Measurements from ENCODE around the gene ZC3HAV1. TPM values are rescaled to one million over a fixed set of nuclear protein-coding genes. Genes with fewer than 3 reads are reported as not detected.

ZC3HAV1 gene
- total RNA-seq, 4 donors from 2014 or later: 11.7 to 40.6 (median 34.5) TPM

DNA sequence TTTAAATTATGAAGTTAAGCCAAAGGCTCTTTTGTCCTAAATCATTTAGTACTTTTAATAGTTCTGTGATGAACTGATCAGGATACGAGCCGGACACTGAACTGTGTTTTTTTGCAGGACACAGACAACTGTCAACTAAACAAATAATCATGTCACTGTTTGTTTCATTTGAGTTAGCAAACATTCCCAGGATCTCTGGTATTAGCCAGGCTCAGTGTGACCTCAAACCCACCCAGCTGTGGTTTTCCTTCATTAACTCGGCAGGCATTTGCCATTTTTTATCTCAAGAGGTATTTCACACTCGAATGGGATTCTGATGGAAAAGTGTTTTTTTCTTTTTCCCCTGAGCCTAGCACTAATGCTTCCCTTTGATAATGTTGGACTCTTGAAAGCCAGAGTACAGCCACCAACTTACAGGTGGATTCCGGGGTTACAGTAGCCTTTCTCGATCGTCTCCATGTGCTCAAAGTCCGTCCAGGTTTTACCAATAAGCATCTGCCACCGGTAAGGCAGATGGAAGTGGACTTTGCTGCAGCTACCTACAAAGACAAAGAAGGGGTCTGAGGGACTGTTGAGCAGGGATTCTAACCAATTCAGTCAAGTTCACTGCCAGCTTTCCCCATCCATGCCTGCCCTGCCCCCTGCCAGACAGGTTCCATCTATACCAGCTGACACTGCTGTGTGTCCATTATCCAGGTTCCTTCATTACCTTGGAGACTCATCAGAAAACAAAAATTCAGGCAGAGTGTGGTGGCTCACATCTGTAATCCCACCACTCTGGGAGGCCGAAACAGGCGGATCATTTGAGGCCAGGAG lies 33.4 kb downstream of the ZC3HAV1 start:
- TF ChIP-seq POLR2AphosphoS5 (IDR thresholded peaks at IDR 0.05): no peak
- TF ChIP-seq, protein P1, sequence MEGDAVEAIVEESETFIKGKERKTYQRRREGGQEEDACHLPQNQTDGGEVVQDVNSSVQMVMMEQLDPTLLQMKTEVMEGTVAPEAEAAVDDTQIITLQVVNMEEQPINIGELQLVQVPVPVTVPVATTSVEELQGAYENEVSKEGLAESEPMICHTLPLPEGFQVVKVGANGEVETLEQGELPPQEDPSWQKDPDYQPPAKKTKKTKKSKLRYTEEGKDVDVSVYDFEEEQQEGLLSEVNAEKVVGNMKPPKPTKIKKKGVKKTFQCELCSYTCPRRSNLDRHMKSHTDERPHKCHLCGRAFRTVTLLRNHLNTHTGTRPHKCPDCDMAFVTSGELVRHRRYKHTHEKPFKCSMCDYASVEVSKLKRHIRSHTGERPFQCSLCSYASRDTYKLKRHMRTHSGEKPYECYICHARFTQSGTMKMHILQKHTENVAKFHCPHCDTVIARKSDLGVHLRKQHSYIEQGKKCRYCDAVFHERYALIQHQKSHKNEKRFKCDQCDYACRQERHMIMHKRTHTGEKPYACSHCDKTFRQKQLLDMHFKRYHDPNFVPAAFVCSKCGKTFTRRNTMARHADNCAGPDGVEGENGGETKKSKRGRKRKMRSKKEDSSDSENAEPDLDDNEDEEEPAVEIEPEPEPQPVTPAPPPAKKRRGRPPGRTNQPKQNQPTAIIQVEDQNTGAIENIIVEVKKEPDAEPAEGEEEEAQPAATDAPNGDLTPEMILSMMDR (IDR thresholded peaks at IDR 0.05): no peak
- TF ChIP-seq POLR2A (IDR thresholded peaks at IDR 0.05): no peak
- TF ChIP-seq EP300 (IDR thresholded peaks at IDR 0.05; ENCODE audit: low read depth): no peak
- Histone ChIP-seq H3K27me3 (no peaks in the 10 kb centered on the region), H3K4me1 (peaks cover 0 to 4% (median 0%) of the 10 kb centered on the region in 4 donors), H3K4me3 (no peak overlapping the region), H3K9me3 (no peaks in the 10 kb centered on the region), H3K27ac (no peak overlapping the region), H3K36me3 (peaks cover 0 to 72% (median 35%) of the 10 kb centered on the region in 4 donors)
- intact Hi-C loops (cut with DNase I; ENCODE audit: low total_unique reads) (no loop called here), in situ Hi-C loops (cut with MboI; ENCODE audit: low pct_ligation_motif_present in 1 of 4, low pct_unique_long_range_greater_than_20kb in 1 of 4, low sequenced_read_pairs in 3 of 4) (loop anchor here in 1 of 4 donors (25.0 kb wide), 1 partner anchor 189 kb away; no protein-coding TSS in a partner anchor)
- 71 to 87% methylated on average over 4 to 11 of the region's 11 CpGs for WGBS, 2 donors (ENCODE audit: low coverage in 1 of 2)
- no peak for DNase-seq

DNA sequence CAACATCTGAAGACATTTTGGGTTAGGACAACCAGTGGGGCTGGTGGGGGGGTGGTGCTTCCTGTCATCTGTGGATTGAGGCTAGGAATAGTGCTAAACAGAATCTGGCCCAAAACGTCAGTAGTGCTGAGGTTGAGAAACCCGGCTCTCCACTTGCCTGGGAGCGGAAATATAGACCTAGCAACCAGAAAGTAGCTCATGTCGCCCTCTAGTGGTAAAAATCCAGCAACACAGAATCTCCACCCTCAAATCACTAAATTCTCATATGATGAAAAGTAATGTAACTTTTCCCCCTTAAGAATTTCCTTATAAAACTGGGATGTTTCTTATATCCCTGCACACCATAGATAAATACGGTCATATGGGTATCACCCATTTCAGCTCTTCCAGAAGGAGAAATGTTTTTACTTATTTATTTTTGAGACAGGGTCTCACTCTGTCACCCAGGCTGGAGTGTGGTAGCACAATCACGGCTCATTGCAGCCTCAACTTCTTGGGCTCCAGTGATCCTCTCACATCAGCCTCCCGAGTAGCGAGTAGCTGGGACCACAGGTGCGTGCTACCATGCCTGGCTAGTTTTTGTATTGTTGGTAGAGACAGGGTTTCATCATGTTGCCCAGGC lies 34.4 kb downstream of the ZC3HAV1 start:
- intact Hi-C loops (cut with DNase I; ENCODE audit: low total_unique reads): no loop called here
- WGBS, 2 donors (ENCODE audit: low coverage in 1 of 2): 10 to 38% methylated on average over 4 to 9 of the region's 9 CpGs
- H3K36me3 ChIP-seq: peaks cover 0 to 71% (median 34%) of the 10 kb centered on the region in 4 donors

DNA sequence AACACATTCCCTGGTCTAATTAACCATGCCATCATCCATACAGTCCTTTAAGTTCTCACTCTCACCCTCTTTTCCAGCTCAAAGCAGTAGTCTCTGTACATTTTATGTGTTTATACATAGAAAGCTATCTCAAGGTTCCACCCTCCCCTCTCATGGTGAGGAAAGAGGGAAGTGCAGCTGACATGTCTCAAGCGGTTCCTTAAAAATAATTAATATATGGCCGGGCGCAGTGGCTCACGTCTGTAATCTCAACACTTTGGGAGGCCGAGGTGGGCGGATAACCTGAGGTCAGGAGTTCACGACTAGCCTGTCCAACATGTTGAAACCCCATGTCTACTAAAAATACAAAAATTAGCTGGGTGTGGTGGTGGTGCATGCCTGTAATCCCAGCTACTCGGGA lies 36.7 kb downstream of the ZC3HAV1 start:
- Histone ChIP-seq H3K27me3 (no peaks in the 10 kb centered on the region), H3K36me3 (peaks cover 0 to 68% (median 30%) of the 10 kb centered on the region in 4 donors), H3K4me1 (peaks cover 0 to 4% (median 0%) of the 10 kb centered on the region in 4 donors), H3K9me3 (no peaks in the 10 kb centered on the region), H3K4me3 (no peak overlapping the region), H3K27ac (no peak overlapping the region)
- intact Hi-C loops (cut with DNase I; ENCODE audit: low total_unique reads): no loop called here
- in situ Hi-C loops (cut with MboI; ENCODE audit: low pct_ligation_motif_present in 1 of 4, low pct_unique_long_range_greater_than_20kb in 1 of 4, low sequenced_read_pairs in 3 of 4): loop anchor here in 1 of 4 donors (25.0 kb wide), 1 partner anchor 185 kb away; no protein-coding TSS in a partner anchor
- WGBS, 2 donors (ENCODE audit: low coverage in 1 of 2): 78 to 100% methylated on average over 1 to 8 of the region's 8 CpGs
- DNase-seq: no peak
- TF ChIP-seq POLR2AphosphoS5 (IDR thresholded peaks at IDR 0.05) (no peak), POLR2A (IDR thresholded peaks at IDR 0.05) (no peak), EP300 (IDR thresholded peaks at IDR 0.05; ENCODE audit: low read depth) (no peak)
- TF ChIP-seq, protein P1 (IDR thresholded peaks at IDR 0.05): no peak

More for the DNA sequence above, 34.4 kb downstream of the ZC3HAV1 start:
- TF ChIP-seq EP300 (IDR thresholded peaks at IDR 0.05; ENCODE audit: low read depth): no peak
- TF ChIP-seq, protein P1 (IDR thresholded peaks at IDR 0.05): peak; percentile 71 to 91 (median 79)
- no peak overlapping the region for H3K4me3 ChIP-seq
- peaks cover 0 to 4% (median 0%) of the 10 kb centered on the region in 4 donors for H3K4me1 ChIP-seq
- peak overlapping the region in 2 of 4 donors; percentile 17 to 37 for H3K27ac ChIP-seq
- in situ Hi-C loops (cut with MboI; ENCODE audit: low pct_ligation_motif_present in 1 of 4, low pct_unique_long_range_greater_than_20kb in 1 of 4, low sequenced_read_pairs in 3 of 4): loop anchor here in 1 of 4 donors (25.0 kb wide), 1 partner anchor 188 kb away; no protein-coding TSS in a partner anchor
- peak; percentile 66 for DNase-seq
- no peaks in the 10 kb centered on the region for H3K27me3 ChIP-seq
- H3K9me3 ChIP-seq: no peaks in the 10 kb centered on the region

DNA sequence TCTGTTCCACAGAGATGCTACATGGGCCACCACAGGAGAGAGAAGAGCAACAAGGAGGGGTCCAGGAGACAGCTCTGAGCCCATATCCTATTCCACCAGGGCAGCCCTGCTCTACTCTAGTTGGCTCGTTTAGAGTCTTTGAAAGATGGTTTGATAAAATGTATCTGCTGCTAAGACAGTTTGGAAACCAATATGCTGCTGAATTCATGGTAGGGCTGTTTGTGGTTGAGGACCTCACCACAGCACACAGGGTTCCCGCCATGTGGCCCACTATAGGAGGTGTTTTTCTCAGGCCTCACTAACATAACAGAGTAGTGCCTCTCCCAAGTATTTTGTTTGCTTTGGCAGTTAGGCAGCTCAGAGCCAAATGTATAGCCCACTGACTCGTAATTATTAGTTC lies 37.8 kb downstream of the ZC3HAV1 start:
- WGBS, 2 donors (ENCODE audit: low coverage in 1 of 2): 88 to 93% methylated on average over 1 to 3 of the region's 3 CpGs
- DNase-seq: peak; percentile 14
- TF ChIP-seq POLR2AphosphoS5 (IDR thresholded peaks at IDR 0.05) (no peak), EP300 (IDR thresholded peaks at IDR 0.05; ENCODE audit: low read depth) (no peak), POLR2A (IDR thresholded peaks at IDR 0.05) (no peak)
- TF ChIP-seq, protein P1 (IDR thresholded peaks at IDR 0.05): no peak

More for the DNA sequence above, 37.8 kb downstream of the ZC3HAV1 start:
- Histone ChIP-seq H3K4me3 (no peak overlapping the region), H3K4me1 (peaks cover 0 to 4% (median 0%) of the 10 kb centered on the region in 4 donors), H3K27me3 (no peaks in the 10 kb centered on the region), H3K27ac (no peak overlapping the region), H3K36me3 (peaks cover 0 to 60% (median 26%) of the 10 kb centered on the region in 4 donors), H3K9me3 (no peaks in the 10 kb centered on the region)
- intact Hi-C loops (cut with DNase I; ENCODE audit: low total_unique reads): no loop called here
- in situ Hi-C loops (cut with MboI; ENCODE audit: low pct_ligation_motif_present in 1 of 4, low pct_unique_long_range_greater_than_20kb in 1 of 4, low sequenced_read_pairs in 3 of 4): loop anchor here in 1 of 4 donors (25.0 kb wide), 1 partner anchor 184 kb away; no protein-coding TSS in a partner anchor
